NCI-H1105 (cell line): Measurements from ENCODE around the gene UBR1.
"Not testable (repeated sequence)": the region's sequence is repeated elsewhere in the genome, so short reads cannot be mapped to it uniquely, and the experiment has no call there.

Experiments used
- DNase-seq: peaks from one replicate; lab custom pipeline; 2025; lab: John Stamatoyannopoulos, UW

The UBR1 gene

GRCh38 chr15:42908538-42908937 lies 197.3 kb downstream of the UBR1 start:
- DNase-seq: no peak

GRCh38 chr15:42903388-42904324 lies 202.2 kb downstream of the UBR1 start:
- DNase-seq: no peak

- DNase-seq: not testable (repeated sequence)
These were observed 211.9 kb downstream of the UBR1 start for GRCh38 chr15:42893911-42894310.
